ENCODE data around the gene TAF3. TPM values are rescaled to one million over a fixed set of nuclear protein-coding genes. Genes with fewer than 3 reads are reported as not detected.

The TAF3 gene
- total RNA-seq, 1 experiment from 2014 or later: 5.5 TPM

DNA sequence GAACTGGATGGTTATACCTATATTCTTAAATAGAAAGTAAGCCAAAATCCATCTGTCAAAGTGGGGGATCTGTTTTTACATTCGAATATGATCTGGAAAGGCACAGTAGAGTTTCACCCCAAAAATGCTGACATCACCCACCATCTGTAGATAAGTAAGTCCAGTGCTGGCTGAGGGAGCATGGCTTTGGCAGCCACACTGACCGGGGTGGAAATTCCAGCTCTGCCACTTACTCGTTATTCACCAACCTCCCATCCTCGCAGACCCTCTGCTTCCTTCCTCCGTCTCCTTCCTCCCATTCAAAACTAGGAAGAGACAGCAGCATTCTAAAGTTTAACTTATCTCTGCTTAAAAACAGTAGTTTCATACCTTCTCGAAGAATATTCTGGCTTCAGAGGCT is 151.3 kb downstream of the TAF3 start:
- Histone ChIP-seq H3K9me3 (ENCODE audit: control insufficient read depth, insufficient read depth, low read depth, low read length) (no peaks in the 10 kb centered on the region), H3K27me3 (ENCODE audit: control insufficient read depth, insufficient read depth, low read length) (no peaks in the 10 kb centered on the region), H3K27ac (ENCODE audit: low read length) (no peak overlapping the region), H3K4me3 (ENCODE audit: low read depth in 2 of 2, low read length in 2 of 2) (no peak overlapping the region), H3K36me3 (ENCODE audit: control insufficient read depth, insufficient read depth, low read length) (no peaks in the 10 kb centered on the region), H3K4me1 (ENCODE audit: control insufficient read depth, insufficient read depth, low read length) (no peaks in the 10 kb centered on the region)
- in situ Hi-C loops (cut with HindIII; ENCODE audit: low pct_unique_long_range_greater_than_20kb, low sequenced_read_pairs): no loop called here
- ChIA-PET CTCF (no interaction called here), POLR2A (no interaction called here)
- no peak for TF ChIP-seq TCF7L2 (IDR thresholded peaks at IDR 0.05; ENCODE audit: low read depth, low read length)
- DNase-seq (ENCODE audit: low read depth, low spot score) (no peak), ATAC-seq (no peak)
- intact Hi-C loops (cut with micrococcal nuclease; ENCODE audit: unreplicated experiment): no loop called here
- BruUV-seq (replicated peaks): no TSS peak

DNA sequence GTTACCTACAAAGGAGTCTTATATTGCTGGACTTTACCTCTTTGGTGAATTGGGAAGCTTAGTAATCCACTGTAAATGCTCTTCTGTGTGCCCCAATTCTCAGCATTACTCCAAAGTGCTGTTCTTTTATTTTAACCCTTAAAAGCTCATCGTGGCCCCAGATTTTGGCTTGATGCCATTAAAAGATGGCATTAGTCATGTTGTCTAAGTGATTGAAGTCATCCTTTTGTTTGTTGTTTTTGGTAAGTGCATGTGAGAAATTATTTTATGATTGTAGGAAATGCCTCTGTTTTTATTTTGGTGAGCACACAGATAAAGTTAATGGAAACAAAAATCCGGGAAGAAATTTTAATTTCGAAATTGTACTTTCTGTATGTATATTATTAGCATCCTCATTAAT is 153.6 kb downstream of the TAF3 start:
- Histone ChIP-seq H3K27me3 (ENCODE audit: control insufficient read depth, insufficient read depth, low read length) (no peaks in the 10 kb centered on the region), H3K4me1 (ENCODE audit: control insufficient read depth, insufficient read depth, low read length) (no peaks in the 10 kb centered on the region), H3K4me3 (ENCODE audit: low read depth in 2 of 2, low read length in 2 of 2) (no peak overlapping the region), H3K9me3 (ENCODE audit: control insufficient read depth, insufficient read depth, low read depth, low read length) (no peaks in the 10 kb centered on the region), H3K36me3 (ENCODE audit: control insufficient read depth, insufficient read depth, low read length) (no peaks in the 10 kb centered on the region), H3K27ac (ENCODE audit: low read length) (no peak overlapping the region)
- BruUV-seq (replicated peaks): no TSS peak
- CTCF ChIA-PET: no interaction called here
- POLR2A ChIA-PET: no interaction called here
- in situ Hi-C loops (cut with HindIII; ENCODE audit: low pct_unique_long_range_greater_than_20kb, low sequenced_read_pairs): no loop called here
- TF ChIP-seq POLR2AphosphoS5 (IDR thresholded peaks at IDR 0.05; ENCODE audit: low read depth, low read length): no peak
- TF ChIP-seq, protein P1, sequence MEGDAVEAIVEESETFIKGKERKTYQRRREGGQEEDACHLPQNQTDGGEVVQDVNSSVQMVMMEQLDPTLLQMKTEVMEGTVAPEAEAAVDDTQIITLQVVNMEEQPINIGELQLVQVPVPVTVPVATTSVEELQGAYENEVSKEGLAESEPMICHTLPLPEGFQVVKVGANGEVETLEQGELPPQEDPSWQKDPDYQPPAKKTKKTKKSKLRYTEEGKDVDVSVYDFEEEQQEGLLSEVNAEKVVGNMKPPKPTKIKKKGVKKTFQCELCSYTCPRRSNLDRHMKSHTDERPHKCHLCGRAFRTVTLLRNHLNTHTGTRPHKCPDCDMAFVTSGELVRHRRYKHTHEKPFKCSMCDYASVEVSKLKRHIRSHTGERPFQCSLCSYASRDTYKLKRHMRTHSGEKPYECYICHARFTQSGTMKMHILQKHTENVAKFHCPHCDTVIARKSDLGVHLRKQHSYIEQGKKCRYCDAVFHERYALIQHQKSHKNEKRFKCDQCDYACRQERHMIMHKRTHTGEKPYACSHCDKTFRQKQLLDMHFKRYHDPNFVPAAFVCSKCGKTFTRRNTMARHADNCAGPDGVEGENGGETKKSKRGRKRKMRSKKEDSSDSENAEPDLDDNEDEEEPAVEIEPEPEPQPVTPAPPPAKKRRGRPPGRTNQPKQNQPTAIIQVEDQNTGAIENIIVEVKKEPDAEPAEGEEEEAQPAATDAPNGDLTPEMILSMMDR (IDR thresholded peaks at IDR 0.05): no peak
- no peak for TF ChIP-seq TCF7L2 (IDR thresholded peaks at IDR 0.05; ENCODE audit: low read depth, low read length)
- no peak for TF ChIP-seq SIN3A (IDR thresholded peaks at IDR 0.05; ENCODE audit: borderline replicate concordance, insufficient read depth, low read depth, low read length)
- TF ChIP-seq, protein P2, sequence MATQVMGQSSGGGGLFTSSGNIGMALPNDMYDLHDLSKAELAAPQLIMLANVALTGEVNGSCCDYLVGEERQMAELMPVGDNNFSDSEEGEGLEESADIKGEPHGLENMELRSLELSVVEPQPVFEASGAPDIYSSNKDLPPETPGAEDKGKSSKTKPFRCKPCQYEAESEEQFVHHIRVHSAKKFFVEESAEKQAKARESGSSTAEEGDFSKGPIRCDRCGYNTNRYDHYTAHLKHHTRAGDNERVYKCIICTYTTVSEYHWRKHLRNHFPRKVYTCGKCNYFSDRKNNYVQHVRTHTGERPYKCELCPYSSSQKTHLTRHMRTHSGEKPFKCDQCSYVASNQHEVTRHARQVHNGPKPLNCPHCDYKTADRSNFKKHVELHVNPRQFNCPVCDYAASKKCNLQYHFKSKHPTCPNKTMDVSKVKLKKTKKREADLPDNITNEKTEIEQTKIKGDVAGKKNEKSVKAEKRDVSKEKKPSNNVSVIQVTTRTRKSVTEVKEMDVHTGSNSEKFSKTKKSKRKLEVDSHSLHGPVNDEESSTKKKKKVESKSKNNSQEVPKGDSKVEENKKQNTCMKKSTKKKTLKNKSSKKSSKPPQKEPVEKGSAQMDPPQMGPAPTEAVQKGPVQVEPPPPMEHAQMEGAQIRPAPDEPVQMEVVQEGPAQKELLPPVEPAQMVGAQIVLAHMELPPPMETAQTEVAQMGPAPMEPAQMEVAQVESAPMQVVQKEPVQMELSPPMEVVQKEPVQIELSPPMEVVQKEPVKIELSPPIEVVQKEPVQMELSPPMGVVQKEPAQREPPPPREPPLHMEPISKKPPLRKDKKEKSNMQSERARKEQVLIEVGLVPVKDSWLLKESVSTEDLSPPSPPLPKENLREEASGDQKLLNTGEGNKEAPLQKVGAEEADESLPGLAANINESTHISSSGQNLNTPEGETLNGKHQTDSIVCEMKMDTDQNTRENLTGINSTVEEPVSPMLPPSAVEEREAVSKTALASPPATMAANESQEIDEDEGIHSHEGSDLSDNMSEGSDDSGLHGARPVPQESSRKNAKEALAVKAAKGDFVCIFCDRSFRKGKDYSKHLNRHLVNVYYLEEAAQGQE (IDR thresholded peaks at IDR 0.05; ENCODE audit: insufficient read depth in 1 of 2, low read depth in 2 of 2, low read length in 1 of 2): no peak
- DNase-seq (ENCODE audit: low read depth, low spot score) (no peak), ATAC-seq (no peak)
- intact Hi-C loops (cut with micrococcal nuclease; ENCODE audit: unreplicated experiment): no loop called here

DNA sequence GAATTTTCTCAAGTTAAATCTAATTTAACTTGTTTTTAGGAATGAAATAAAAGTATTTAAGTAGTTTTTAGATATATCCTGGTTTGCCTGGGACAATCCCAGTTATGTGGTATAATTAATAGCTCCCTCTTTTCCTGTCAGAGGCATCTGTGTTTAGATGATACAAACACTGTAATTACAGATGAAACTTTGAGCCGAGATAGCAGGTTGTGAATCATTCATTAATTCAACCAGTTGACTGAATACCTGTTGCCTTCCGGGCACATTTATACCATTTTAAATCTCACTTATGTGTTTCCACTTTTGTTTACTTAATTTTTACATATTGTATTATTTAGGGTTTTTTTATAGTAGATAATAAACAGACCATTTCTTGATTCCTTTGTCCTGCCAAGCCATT is 154.1 kb downstream of the TAF3 start:
- Histone ChIP-seq H3K36me3 (ENCODE audit: control insufficient read depth, insufficient read depth, low read length) (no peaks in the 10 kb centered on the region), H3K27me3 (ENCODE audit: control insufficient read depth, insufficient read depth, low read length) (no peaks in the 10 kb centered on the region), H3K27ac (ENCODE audit: low read length) (no peak overlapping the region), H3K4me3 (ENCODE audit: low read depth in 2 of 2, low read length in 2 of 2) (no peak overlapping the region), H3K4me1 (ENCODE audit: control insufficient read depth, insufficient read depth, low read length) (no peaks in the 10 kb centered on the region), H3K9me3 (ENCODE audit: control insufficient read depth, insufficient read depth, low read depth, low read length) (no peaks in the 10 kb centered on the region)
- ChIA-PET CTCF (no interaction called here), POLR2A (no interaction called here)
- DNase-seq (ENCODE audit: low read depth, low spot score) (no peak), ATAC-seq (no peak)
- TF ChIP-seq TCF7L2 (IDR thresholded peaks at IDR 0.05; ENCODE audit: low read depth, low read length) (no peak), POLR2AphosphoS5 (IDR thresholded peaks at IDR 0.05; ENCODE audit: low read depth, low read length) (no peak), SIN3A (IDR thresholded peaks at IDR 0.05; ENCODE audit: borderline replicate concordance, insufficient read depth, low read depth, low read length) (no peak)
- TF ChIP-seq, protein P2 (IDR thresholded peaks at IDR 0.05; ENCODE audit: insufficient read depth in 1 of 2, low read depth in 2 of 2, low read length in 1 of 2): no peak
- TF ChIP-seq, protein P1 (IDR thresholded peaks at IDR 0.05): no peak
- BruUV-seq (replicated peaks): no TSS peak
- intact Hi-C loops (cut with micrococcal nuclease; ENCODE audit: unreplicated experiment) (no loop called here), in situ Hi-C loops (cut with HindIII; ENCODE audit: low pct_unique_long_range_greater_than_20kb, low sequenced_read_pairs) (no loop called here)

Data from Panc1 (cell line).